H1 (cell line): ENCODE data around the gene MARS1. TPM values are rescaled to one million over a fixed set of nuclear protein-coding genes. Genes with fewer than 3 reads are reported as not detected.

Experiments
- CTCF ChIA-PET: fragments of 300-600 bp; sonication (Branson Sonifier 250); formaldehyde crosslinking; loops from one replicate; lab custom pipeline; 2021; ENCODE audit not compliant: partially characterized antibody; lab: Charles Lee
- POLR2A ChIA-PET: fragments of 300-600 bp; sonication (Branson Sonifier 250); formaldehyde crosslinking; loops from one replicate; lab custom pipeline; 2021; ENCODE audit warnings: inconsistent platforms; ENCODE audit not compliant: partially characterized antibody; lab: Charles Lee
- DNase-seq, 2 experiments: peaks; one replicate each; pipeline versions ENCODE4 v3.0.0 to v3.0.0-alpha.2; 2010 to 2022; ENCODE audit warnings: low spot score in 2 of 2, low read depth in 1 of 2, mixed read lengths in 1 of 2
- FAIRE-seq: peaks from 2 replicates; lab custom pipeline; 2011; peaks lifted over from hg19 to GRCh38; lab: Jason Lieb, UNC
- H2AFZ ChIP-seq: 2 replicates; pipeline ENCODE4 v1.8.1; 2012; ENCODE audit warnings: low read length, inconsistent platforms
- H2AK5ac ChIP-seq: 2 replicates; pipeline ENCODE4 v1.6.1; 2013; ENCODE audit warnings: low read depth, low read length
- H2BK120ac ChIP-seq: replicated peaks from 2 replicates; pipeline ENCODE3; 2013; ENCODE audit warnings: low read depth, low read length, inconsistent platforms
- H2BK12ac ChIP-seq: 2 replicates; pipeline ENCODE4 v1.6.1; 2013; ENCODE audit warnings: low read depth, low read length
- H2BK15ac ChIP-seq: 2 replicates; pipeline ENCODE4 v1.6.1; 2013; ENCODE audit warnings: low read length
- H2BK20ac ChIP-seq: 2 replicates; pipeline ENCODE4 v1.6.1; 2013; ENCODE audit warnings: low read length
- H2BK5ac ChIP-seq: 2 replicates; pipeline ENCODE4 v1.6.1; 2013; ENCODE audit warnings: low read depth, low read length
- H3K14ac ChIP-seq: 2 replicates; pipeline ENCODE4 v1.6.1; 2013; ENCODE audit warnings: inconsistent platforms; ENCODE audit not compliant: insufficient read length
- H3K18ac ChIP-seq: 2 replicates; pipeline ENCODE4 v1.6.1; 2013; ENCODE audit warnings: low read length; ENCODE audit errors: extremely low read depth
- H3K23ac ChIP-seq: 2 replicates; pipeline ENCODE4 v1.6.1; 2013; ENCODE audit warnings: inconsistent platforms; ENCODE audit not compliant: insufficient read length
- H3K23me2 ChIP-seq: 2 replicates; pipeline ENCODE4 v1.6.1; 2013; ENCODE audit warnings: low read depth, low read length
- H3K27ac ChIP-seq: 2 replicates; pipeline ENCODE4 v1.6.1; 2011; ENCODE audit warnings: low read depth, low read length, inconsistent platforms
- H3K27me3 ChIP-seq, 4 experiments: replicated peaks in 1 of 4; 1 replicate in 1 of 4; 2 replicates in 3 of 4; pipeline versions ENCODE4 v1.6.1 to v1.8.1; 2011 to 2013; ENCODE audit warnings: low read length in 3 of 4, mild to moderate bottlenecking in 3 of 4, inconsistent platforms in 2 of 4, mixed read lengths in 2 of 4, moderate library complexity in 1 of 4; ENCODE audit not compliant: control insufficient read depth in 3 of 4, insufficient read depth in 3 of 4; ENCODE audit errors: extremely low read depth in 1 of 4
- H3K36me3 ChIP-seq, 4 experiments: 2 replicates each; pipeline versions ENCODE4 v1.6.1 to v1.8.1; 2011 to 2013; ENCODE audit warnings: mild to moderate bottlenecking in 4 of 4, low read length in 3 of 4, moderate library complexity in 2 of 4, control low read depth in 1 of 4, inconsistent platforms in 1 of 4; ENCODE audit not compliant: insufficient read depth in 4 of 4, control insufficient read depth in 2 of 4
- H3K4ac ChIP-seq: replicated peaks from 2 replicates; pipeline ENCODE3; 2013; ENCODE audit warnings: low read length, low read depth, mixed read lengths, inconsistent platforms; ENCODE audit not compliant: insufficient read length
- H3K4me1 ChIP-seq, 4 experiments: replicated peaks in 1 of 4; 1 replicate in 1 of 4; 2 replicates in 3 of 4; pipeline versions ENCODE4 v1.6.1 to v1.8.1; 2011 to 2013; ENCODE audit warnings: low read length in 3 of 4, inconsistent platforms in 2 of 4, mixed read lengths in 1 of 4; ENCODE audit not compliant: insufficient read depth in 4 of 4, control insufficient read depth in 3 of 4
- H3K4me2 ChIP-seq, 2 experiments: 2 replicates each; pipeline versions ENCODE4 v1.6.1 to v1.8.1; 2011 to 2013; ENCODE audit warnings: low read depth in 2 of 2, low read length in 2 of 2, control low read depth in 1 of 2, inconsistent platforms in 1 of 2, mild to moderate bottlenecking in 1 of 2; ENCODE audit not compliant: insufficient read depth in 1 of 2
- H3K4me3 ChIP-seq, 4 experiments: fragments of 200-600, 300-600 bp in 1 of 4; sonication (generic), shearing (Covaris generic), sonication (Bioruptor Twin) in 1 of 4; 2 replicates each; pipeline versions ENCODE4 v1.5.1 to v1.8.1; 2011 to 2016; ENCODE audit warnings: low read length in 4 of 4, low read depth in 3 of 4, control low read depth in 2 of 4, inconsistent platforms in 2 of 4, mild to moderate bottlenecking in 2 of 4, mixed read lengths in 1 of 4, moderate library complexity in 1 of 4; ENCODE audit not compliant: insufficient read depth in 2 of 4; ENCODE audit errors: extremely low read depth in 1 of 4
- H3K56ac ChIP-seq: replicated peaks from 2 replicates; pipeline ENCODE3; 2013; ENCODE audit warnings: low read depth, mild to moderate bottlenecking, mixed read lengths, low read length, inconsistent platforms; ENCODE audit not compliant: insufficient read length
- H3K79me1 ChIP-seq: 2 replicates; pipeline ENCODE4 v1.6.1; 2013; ENCODE audit warnings: low read depth, low read length, control low read depth
- H3K79me2 ChIP-seq, 2 experiments: 2 replicates each; pipeline versions ENCODE4 v1.6.1 to v1.8.1; 2012 to 2013; ENCODE audit warnings: low read length in 2 of 2, mild to moderate bottlenecking in 2 of 2, inconsistent platforms in 1 of 2; ENCODE audit not compliant: insufficient read depth in 2 of 2, control insufficient read depth in 1 of 2
- H3K9ac ChIP-seq, 4 experiments: replicated peaks in 1 of 4; 1 replicate in 1 of 4; 2 replicates in 3 of 4; pipeline versions ENCODE4 v1.6.1 to v1.8.1; 2011 to 2013; ENCODE audit warnings: low read depth in 3 of 4, low read length in 3 of 4, control low read depth in 2 of 4, mild to moderate bottlenecking in 2 of 4, moderate library complexity in 2 of 4, inconsistent platforms in 1 of 4; ENCODE audit errors: extremely low read depth in 1 of 4
- H3K9me3 ChIP-seq, 2 experiments: 2 replicates each; pipeline versions ENCODE4 v1.6.1 to v1.8.1; 2012 to 2013; ENCODE audit warnings: mild to moderate bottlenecking in 2 of 2, moderate library complexity in 2 of 2, control low read depth in 1 of 2, inconsistent platforms in 1 of 2, low read depth in 1 of 2, low read length in 1 of 2, mixed read lengths in 1 of 2; ENCODE audit not compliant: insufficient read depth in 2 of 2
- H4K20me1 ChIP-seq, 2 experiments: replicated peaks in 1 of 2; 2 replicates each; pipeline versions ENCODE3 to v1.8.1; 2011 to 2013; ENCODE audit warnings: inconsistent platforms in 2 of 2, low read length in 2 of 2, mild to moderate bottlenecking in 1 of 2; ENCODE audit not compliant: insufficient read depth in 2 of 2, control insufficient read depth in 1 of 2
- H4K5ac ChIP-seq: 2 replicates; pipeline ENCODE4 v1.6.1; 2013; ENCODE audit warnings: low read length, low read depth, mixed read lengths, inconsistent platforms; ENCODE audit not compliant: insufficient read length
- H4K8ac ChIP-seq: 2 replicates; pipeline ENCODE4 v1.8.0; 2013; ENCODE audit warnings: mild to moderate bottlenecking, moderate library complexity, low read length, inconsistent platforms; ENCODE audit not compliant: insufficient read depth; ENCODE audit errors: extremely low read depth
- H4K91ac ChIP-seq: replicated peaks from 2 replicates; pipeline ENCODE3; 2013; ENCODE audit warnings: low read length, mixed read lengths, inconsistent platforms; ENCODE audit not compliant: insufficient read length
- EP300 ChIP-seq, 2 experiments: IDR thresholded peaks; 1 replicate in 1 of 2; 2 replicates in 1 of 2; pipeline ENCODE4 v1.6.1; 2011 to 2012; ENCODE audit warnings: low read depth in 2 of 2, low read length in 2 of 2, mild to moderate bottlenecking in 2 of 2, borderline replicate concordance in 1 of 2, inconsistent platforms in 1 of 2, moderate library complexity in 1 of 2
- GABPA ChIP-seq: IDR thresholded peaks from 2 replicates; pipeline ENCODE4 v1.6.1; 2011; ENCODE audit warnings: mild to moderate bottlenecking, low read length, moderate library complexity, borderline replicate concordance; ENCODE audit not compliant: insufficient read depth
- JUND ChIP-seq: IDR thresholded peaks from 2 replicates; pipeline ENCODE4 v1.6.1; 2011; ENCODE audit warnings: mild to moderate bottlenecking, improper control_type of control experiment, low read length
- PHF8 ChIP-seq: fragments of 200-600 bp; sonication (generic); conservative IDR thresholded peaks from 2 replicates; pipeline ENCODE4 v1.7.1; 2012; ENCODE audit warnings: low read depth, mild to moderate bottlenecking, inconsistent platforms, low read length, moderate library complexity
- RNF2 ChIP-seq: fragments of 200-900, 300-1000 bp; sonication (generic); IDR thresholded peaks from 2 replicates; pipeline ENCODE4 v1.7.1; 2016; ENCODE audit warnings: borderline replicate concordance, low read depth, mild to moderate bottlenecking, antibody characterized with exemption, low read length; ENCODE audit not compliant: poor library complexity, severe bottlenecking; ENCODE audit errors: missing control alignments
- YY1 ChIP-seq: IDR thresholded peaks from 2 replicates; pipeline ENCODE4 v1.6.1; 2011; ENCODE audit warnings: low read depth, mild to moderate bottlenecking, low read length
- WGBS, 2 experiments: shearing (Covaris generic) in 1 of 2; methylation state at CpG; one replicate each; pipeline versions ENCODE4 v1.1.6 to v1.1.7; 2013 to 2015; ENCODE audit warnings: low lambda C conversion rate in 2 of 2, mixed read lengths in 2 of 2, inconsistent platforms in 1 of 2, low coverage in 1 of 2, missing lambda C conversion rate in 1 of 2; ENCODE audit not compliant: insufficient replicate concordance in 2 of 2, insufficient coverage in 1 of 2, insufficient read length in 1 of 2; ENCODE audit errors: extremely low coverage in 1 of 2, missing lambda C conversion rate in 1 of 2; 5-methylcytosine and 5-hydroxymethylcytosine counted together
- polyA plus RNA-seq, 7 experiments: library from polyadenylated mRNA; depleted of rRNA in 3 of 7; stranded (reverse) in 5 of 7; unstranded in 2 of 7; fragments of >200 nt in 5 of 7; fragments of 200-250 nt in 2 of 7; gene quantifications; 1 replicate in 5 of 7; 2 replicates in 1 of 7; 4 replicates in 1 of 7; pipeline versions ENCODE4 v1.2.1 to v1.2.3, GENCODE V29; 2011 to 2013; ENCODE audit warnings: missing spikeins in 2 of 7, mixed read lengths in 2 of 7
- total RNA-seq: library from RNA; stranded (reverse); fragmentation: NEBNext Ultra II Directional; extraction: Animal tissue kit (Norgen Biotek cat#: 25700); gene quantifications from 2 replicates; pipeline ENCODE4 v1.2.1, GENCODE V29; 2021
- TF ChIP-seq, protein P1 (sequence below): IDR thresholded peaks from 2 replicates; pipeline ENCODE4 v1.6.1; 2011; ENCODE audit warnings: low read length, improper control_type of control experiment

The MARS1 gene
- total and polyA plus RNA-seq, 2 of the 8 experiments (the other 6 are each of a cell fraction or from before 2014, with no cell fraction given): 194 to 407 TPM

DNA sequence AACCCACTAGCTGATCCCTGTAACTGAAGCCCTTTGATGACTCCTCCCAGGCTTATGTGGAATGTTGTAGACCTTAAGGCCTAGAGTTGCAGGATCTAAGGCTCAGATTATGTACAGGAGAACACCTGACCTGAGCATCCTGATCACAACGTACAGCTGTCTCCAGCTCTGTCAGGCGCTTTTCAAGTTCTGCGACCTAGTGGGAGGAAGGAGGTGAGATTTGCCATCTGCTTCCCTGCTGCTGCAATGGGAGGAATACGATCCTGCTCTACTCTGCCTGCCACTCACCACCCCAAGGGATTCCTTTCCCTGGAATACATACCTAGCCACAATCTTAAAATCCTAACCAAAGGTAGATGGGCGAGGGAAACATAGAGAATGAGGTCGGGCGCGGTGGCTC lies 45.2 kb downstream of the MARS1 start:
- Histone ChIP-seq H2AFZ (no peak overlapping the region), H2BK120ac (no peak overlapping the region), H2AK5ac (no peak overlapping the region), H3K18ac (no peak overlapping the region), H3K23ac (no peak overlapping the region), H4K8ac (no peak overlapping the region), H2BK12ac (no peak overlapping the region), H2BK15ac (no peak overlapping the region), H3K4ac (no peak overlapping the region), H3K27ac (no peak overlapping the region), H3K36me3 (peaks cover 14 to 66% (median 54%) of the 10 kb centered on the region in 4 experiments; a peak in 7 of 8 replicates), H3K23me2 (no peaks in the 10 kb centered on the region), H3K9ac (no peak overlapping the region), H3K14ac (no peak overlapping the region), H3K27me3 (peaks cover 0 to 1% (median 0%) of the 10 kb centered on the region in 4 experiments; a peak in 1 of 7 replicates), H2BK20ac (no peak overlapping the region), H2BK5ac (no peak overlapping the region), H3K4me1 (peaks cover 0 to 2% (median 0%) of the 10 kb centered on the region in 4 experiments; a peak in 1 of 7 replicates), H4K20me1 (peaks cover 1 to 10% of the 10 kb centered on the region in 2 experiments), H3K79me1 (no peaks in the 10 kb centered on the region), H3K9me3 (no peaks in the 10 kb centered on the region), H3K79me2 (no peaks in the 10 kb centered on the region), H3K4me2 (no peak overlapping the region), H4K91ac (no peak overlapping the region), H3K56ac (no peak overlapping the region), H4K5ac (no peak overlapping the region), H3K4me3 (no peak overlapping the region)
- 92% methylated on average over 8 of the region's 8 CpGs; no CpG with 5 or more reads in 1 of the 2 experiments for WGBS, 2 experiments
- DNase-seq (no peak), FAIRE-seq (no peak)
- ChIA-PET POLR2A (interaction anchor here (1.1 to 8.9 kb wide), 6 partner anchors 9 to 75 kb away, joined by 3 to 65 read pairs (median 10); partner anchors contain the start of genes DCTN2, DDIT3 and MBD6), CTCF (interaction anchor here (1.3 to 1.9 kb wide), 3 partner anchors 9 to 50 kb away, joined by 3 to 7 read pairs (median 4); partner anchors contain the start of gene DCTN2)
- TF ChIP-seq EP300 (IDR thresholded peaks at IDR 0.05; ENCODE audit: borderline replicate concordance in 1 of 2, low read depth in 2 of 2, low read length in 2 of 2): no peak
- TF ChIP-seq, protein P1, sequence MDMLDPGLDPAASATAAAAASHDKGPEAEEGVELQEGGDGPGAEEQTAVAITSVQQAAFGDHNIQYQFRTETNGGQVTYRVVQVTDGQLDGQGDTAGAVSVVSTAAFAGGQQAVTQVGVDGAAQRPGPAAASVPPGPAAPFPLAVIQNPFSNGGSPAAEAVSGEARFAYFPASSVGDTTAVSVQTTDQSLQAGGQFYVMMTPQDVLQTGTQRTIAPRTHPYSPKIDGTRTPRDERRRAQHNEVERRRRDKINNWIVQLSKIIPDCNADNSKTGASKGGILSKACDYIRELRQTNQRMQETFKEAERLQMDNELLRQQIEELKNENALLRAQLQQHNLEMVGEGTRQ: no peak
- TF ChIP-seq RNF2: no peak
- TF ChIP-seq GABPA: no peak
- TF ChIP-seq YY1: no peak
- no peak for TF ChIP-seq JUND
- TF ChIP-seq PHF8: no peak
